Colon (tissue), 2 donors: ENCODE data around the gene PNP.
"Not testable (repeated sequence)": the region's sequence is repeated elsewhere in the genome, so short reads cannot be mapped to it uniquely, and the experiment has no call there.

ENCODE experiments used
- FAIRE-seq: peaks from 2 replicates; lab custom pipeline; 2012; peaks lifted over from hg19 to GRCh38; lab: Jason Lieb, UNC
- donor health status: control.
- donor health status: control.

PNP gene

GRCh38 chr14:20469242-20469889 is at the start of gene PNP:
Gene PNP (plus strand): TSS chr14:20469406. CDS start chr14:20469525, 119 bp downstream.
- no peak for FAIRE-seq

- no peak for FAIRE-seq
Observed at GRCh38 chr14:20419419-20419818, 49.8 kb upstream of the PNP start.

- no peak for FAIRE-seq
Observed at GRCh38 chr14:20421267-20421666, 47.9 kb upstream of the PNP start.

GRCh38 chr14:20422886-20423285 is 46.3 kb upstream of the PNP start:
- no peak for FAIRE-seq

DNA sequence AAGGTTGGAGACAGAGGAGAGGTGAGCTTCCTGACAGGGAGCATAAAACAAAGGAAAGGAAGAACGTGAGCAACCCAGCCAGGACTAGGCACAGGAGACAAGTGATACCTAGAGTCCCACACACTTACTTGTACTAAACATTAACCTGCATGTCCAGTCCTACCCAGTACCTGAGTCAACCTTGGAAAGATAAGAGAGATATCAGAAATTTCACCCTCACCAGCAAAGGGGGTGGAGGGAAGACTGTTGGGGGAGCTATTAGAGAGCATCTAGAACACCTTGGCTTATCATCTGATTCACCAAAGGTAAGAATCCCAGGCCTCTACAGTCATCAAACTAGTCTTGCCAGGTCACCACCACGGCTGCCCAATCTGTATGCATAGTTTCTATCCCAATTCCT is 44.4 kb upstream of the PNP start:
- no peak for FAIRE-seq

DNA sequence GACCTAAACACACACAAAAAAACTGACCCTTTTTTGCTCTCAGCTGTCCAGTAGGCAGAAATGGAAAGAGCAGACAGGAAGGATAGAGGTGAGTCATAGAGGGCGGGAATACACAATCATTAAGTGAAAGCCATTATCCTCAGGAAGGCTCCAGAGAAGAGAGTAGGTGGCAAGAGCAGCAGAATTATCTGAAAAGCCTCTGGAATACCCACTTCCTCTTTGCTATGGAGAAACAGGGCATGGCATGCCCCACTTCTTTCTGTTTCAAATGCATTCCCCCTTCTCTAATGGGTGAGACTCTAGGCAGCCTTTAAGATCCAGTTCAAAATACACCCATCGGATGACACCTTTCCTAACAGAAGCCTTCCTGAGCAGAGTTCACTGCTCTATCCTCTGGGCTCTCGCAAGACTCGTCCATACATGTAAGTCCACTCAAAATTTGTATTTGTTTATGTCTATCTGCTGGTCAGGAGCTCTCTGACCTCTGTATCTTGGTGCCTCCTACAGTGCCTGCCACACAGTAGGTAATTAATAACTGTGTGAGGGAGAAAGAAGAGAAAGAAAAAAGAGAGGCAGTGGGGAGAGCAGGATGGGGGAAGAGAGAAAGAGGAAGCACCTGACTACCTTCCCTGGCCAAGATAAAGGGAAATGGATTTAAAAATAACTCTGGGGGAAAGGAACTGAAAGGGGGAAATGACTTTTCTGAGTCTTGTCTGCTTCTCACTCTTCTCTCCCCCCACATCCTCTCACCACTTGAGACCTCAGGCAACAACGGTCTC is 41.8 kb upstream of the PNP start:
- no peak for FAIRE-seq

DNA sequence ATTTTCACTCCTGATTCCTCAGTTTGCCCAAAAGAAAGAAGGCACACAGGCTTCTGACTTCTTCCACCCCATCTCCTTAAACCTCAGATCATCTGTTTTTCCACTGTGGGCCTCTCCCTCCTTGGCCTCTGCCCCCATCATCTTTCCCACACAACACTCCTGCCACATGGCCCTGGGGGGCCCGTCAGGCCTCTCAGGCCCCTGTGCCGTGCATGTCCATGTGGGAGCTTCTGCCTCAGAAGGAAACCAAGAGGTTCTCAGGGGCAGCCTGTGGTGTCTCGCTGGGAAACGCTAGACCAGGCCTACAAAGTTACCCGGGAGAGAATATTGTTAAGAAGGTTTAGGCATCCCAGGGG is 41.2 kb upstream of the PNP start:
- FAIRE-seq = no peak

DNA sequence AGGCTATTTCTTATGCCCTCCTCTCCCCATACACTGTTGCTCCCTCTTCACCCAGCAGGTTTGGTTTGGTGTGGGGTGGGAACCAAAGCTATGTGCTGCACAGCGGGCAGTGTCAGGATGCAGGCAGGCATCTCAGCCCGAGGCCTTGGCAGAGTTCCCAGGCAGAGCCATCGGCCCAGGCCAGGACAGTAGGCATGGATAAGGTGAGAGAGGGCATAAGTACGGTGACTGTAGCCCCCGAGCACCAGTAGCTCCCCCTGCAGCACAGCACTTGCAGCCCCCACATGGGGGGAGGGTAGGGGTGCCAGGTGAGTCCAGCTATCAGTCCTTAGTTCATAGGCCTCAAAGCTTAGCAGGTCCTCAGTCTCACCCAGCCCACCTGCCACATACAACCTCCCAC is 40.4 kb upstream of the PNP start:
- no peak for FAIRE-seq

DNA sequence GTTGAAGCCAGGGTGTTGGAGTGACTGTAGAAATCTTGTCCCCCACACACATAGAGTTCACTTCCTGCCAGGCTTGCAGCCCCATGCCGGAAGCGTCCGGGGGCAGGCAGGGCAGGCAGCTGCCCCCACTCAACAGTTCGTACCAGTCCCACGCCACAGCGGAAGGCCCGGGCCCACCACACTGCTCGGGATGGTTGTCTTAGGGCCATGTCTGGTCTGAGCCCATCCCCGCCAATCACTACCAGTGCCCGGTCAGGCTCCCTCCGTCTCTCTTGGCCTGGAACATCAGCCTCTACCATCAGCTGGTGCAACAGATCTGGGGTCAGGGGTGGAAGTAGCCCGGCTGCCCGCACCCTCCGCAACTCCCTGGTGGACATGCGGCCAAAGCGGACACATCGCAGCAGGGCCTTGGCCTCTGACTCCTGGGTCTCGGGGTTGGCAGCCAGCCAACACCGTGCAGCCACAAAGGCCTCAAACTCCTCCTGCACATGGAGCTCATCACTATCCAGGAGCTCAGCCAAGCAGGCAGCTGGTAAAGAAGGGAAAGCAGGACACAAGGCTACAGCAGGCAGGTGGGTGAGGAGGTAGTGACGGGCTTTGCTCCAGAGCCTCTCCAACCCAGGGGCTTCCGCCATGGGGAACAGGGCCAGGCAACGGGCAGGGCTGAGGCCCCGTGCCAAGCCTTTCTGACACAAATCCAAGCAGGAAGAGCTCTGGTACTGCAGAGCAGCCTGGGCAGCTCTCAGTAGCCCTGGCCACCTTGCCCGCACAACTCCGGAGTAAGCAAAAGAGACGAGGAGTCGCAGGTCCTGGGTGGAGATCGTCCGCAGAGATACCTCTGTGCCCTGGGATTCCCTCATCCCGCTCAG is 39.2 kb upstream of the PNP start:
- FAIRE-seq = no peak

DNA sequence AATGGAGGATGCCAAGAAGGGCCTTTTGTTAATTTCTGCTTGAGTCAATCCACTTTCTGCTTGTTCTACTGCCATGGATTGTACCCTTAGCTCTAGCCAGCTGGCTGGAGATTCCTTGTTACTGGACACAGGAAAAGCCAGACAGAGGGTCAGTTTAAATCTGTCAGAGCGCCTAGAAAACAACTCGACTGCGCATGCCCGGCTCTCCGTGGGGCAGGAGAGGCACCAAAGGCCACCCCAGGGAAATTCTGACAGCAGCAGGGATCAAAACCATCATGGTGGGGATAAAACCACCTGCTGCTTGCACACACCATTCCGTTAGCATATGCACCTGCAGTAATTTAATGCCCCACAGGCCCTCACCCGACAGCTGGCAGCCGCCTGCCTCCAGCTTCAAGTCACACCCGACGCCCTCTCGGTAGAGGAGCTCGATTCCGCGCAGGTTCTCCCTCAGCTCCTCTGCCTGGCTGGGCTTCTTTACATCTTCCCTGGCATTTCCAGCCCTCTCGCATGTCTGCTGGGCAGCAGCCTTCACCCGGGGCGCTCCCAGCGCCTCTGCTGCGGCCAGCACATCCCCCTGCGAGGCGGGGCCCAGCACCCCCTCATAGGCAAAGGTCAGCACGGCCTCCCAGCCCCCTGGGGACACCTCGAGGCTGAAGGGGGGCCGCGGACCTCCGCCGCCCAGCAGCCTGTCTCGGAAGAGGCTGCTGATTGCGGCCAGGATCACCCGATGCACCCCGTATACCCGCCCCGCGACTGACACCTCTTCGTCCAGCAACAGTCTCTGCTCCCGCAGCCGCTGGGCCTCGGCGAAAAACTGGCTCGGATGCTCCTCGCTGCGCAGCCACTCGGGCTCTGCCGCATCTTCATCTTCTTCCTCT is 34.3 kb upstream of the PNP start:
- FAIRE-seq = no peak

DNA sequence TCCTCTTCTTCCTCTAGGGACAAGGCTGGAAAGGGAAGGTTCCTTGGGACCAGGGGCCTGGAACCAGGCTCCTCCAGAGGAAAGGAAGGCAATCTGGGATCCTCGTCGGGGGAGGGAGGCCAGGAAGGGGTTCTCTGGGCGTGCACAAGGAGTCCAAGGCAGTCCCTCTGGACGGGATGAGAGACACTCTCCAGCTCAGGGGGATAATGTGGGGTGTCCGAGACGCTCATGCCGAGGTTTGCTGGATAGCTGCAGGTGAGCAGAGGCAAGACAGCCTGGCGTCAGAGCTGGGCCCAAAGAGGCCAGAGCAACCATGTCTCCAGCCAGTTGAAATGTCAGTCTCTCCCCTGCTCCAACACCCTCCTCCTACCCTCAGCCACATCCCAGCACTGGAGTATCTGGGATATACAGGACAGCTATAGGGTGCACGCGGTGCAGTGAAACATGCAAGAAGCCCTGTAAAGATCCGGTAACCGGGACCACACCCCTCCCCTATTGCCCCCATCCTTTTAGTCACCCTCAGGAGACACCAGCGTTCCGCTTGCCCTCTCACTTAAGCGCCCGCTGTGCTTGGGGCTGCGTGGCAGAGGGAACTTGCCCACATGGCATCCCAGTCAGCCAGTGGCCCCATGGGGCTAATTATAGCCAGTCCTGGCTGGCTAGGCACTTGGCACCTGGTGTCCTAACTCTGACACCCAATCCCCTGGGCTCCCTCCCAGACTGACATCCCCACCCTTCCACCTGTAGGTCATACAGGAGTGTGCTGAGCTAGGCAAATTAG is 33.4 kb upstream of the PNP start, which contains the start of gene KLHL33:
TSS of gene KLHL33 (minus strand) at position 585 of the 781 bp plus-strand sequence. CDS start at position 230, 355 bp downstream.
- no peak for FAIRE-seq

DNA sequence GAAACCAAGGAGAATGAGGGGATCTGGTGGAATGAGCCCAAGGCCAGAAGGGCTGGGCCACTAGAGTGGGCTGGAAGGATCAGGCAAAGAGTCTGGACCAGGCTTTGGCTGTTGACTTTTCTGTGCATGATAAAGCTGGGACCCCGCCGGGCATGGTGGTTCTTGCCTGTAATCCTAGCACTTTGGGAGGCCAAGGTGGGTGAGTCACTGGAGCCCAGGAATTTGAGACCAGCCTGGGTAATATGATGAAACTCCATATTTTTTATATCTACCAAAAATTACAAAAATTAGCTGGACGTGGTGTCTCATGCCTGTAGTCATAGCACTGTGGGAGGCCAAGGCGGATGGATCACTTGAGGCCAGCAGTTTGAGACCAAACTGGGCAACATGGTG is 32.8 kb upstream of the PNP start:
- FAIRE-seq = no peak

GRCh38 chr14:20438664-20439063 is 30.5 kb upstream of the PNP start:
- no peak for FAIRE-seq

GRCh38 chr14:20440465-20440864 is 28.7 kb upstream of the PNP start:
- no peak for FAIRE-seq

GRCh38 chr14:20440882-20441281 is 28.3 kb upstream of the PNP start:
- FAIRE-seq = no peak

DNA sequence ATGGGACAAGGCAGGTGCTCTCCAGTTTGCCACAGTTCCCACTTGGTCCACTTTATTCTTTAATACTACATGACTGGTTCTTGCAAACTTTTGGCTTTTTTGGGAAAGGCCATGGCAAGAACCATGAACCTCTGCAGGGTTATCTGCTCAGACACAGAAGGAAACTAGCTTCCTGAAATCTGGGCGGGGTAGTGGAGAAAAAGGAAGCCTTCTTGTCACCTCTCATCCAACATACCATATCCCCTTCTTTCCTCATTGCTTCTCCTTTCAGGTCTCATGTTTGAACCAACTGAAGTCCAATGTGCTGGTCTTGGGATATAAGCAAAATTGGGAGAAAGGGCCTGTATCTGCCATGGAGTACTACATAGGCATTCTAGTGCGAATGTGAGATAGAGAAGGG is 27.7 kb upstream of the PNP start:
- FAIRE-seq = no peak

GRCh38 chr14:20443650-20444049 is 25.6 kb upstream of the PNP start:
- not testable (repeated sequence) for FAIRE-seq

- no peak for FAIRE-seq
Observed at GRCh38 chr14:20446889-20447288, 22.3 kb upstream of the PNP start.

DNA sequence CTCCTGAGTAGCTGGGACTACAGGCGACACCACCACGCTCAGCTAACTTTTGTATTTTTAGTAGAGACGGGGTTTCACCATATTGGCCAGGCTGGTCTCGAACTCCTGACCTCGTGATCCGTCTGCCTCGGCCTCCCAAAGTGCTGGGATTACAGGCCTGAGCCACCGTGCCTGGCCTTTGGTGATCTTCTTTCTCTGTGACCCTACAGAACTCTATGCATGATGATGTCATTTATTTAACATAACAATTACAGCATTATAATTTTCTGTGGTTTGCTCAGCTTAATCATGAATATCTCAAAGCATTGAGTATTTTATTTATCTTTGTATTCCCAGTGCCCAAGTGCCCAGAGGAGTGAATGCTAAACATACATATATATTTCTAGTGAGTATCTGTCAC is 16.4 kb upstream of the PNP start:
- FAIRE-seq = not testable (repeated sequence)

DNA sequence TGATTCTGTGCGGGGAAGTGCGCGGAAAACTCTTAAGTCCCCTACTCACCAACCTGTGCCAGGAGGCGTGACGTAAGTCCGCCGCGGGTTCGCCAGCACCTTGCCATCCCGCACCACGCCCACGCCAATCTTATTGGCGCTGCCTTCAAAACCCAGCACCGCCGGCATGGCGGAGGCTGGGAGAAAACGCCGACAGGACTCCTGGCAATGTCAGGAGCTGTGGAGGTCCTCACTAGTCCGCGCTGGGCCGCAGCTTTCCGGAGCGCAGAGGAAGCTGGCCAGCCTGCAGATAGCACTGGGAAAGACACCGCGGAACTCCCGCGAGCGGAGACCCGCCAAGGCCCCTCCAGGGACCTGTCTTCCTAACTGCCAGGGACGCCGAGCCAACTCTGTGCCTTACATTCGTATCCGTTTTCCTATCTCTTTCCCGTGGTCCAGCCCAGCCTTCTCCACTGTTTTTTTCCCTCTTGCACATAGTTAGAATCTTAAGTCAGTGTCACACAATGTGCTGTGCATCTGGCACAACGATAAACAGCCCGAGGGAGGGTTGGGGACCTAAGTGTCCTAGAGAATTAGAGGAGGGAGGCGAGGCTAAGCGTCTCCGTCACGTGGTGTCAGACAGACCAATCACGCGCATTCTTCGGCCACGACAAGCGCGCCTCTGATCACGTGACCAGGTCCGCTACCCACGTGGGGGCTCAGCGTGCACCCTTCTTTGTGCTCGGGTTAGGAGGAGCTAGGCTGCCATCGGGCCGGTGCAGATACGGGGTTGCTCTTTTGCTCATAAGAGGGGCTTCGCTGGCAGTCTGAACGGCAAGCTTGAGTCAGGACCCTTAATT is 14.5 kb upstream of the PNP start, which contains the start of the genes APEX1 and OSGEP:
TSS of gene APEX1 (plus strand) at position 711 of the 839 bp plus-strand sequence. CDS start 420 bp downstream, outside the sequence.
TSS of gene OSGEP (minus strand) at position 297 of the 839 bp plus-strand sequence. CDS start at position 168, 129 bp downstream.
- peak; percentile 53 for FAIRE-seq
